ENCODE measurements around the gene BLACAT1. TPM values are rescaled to one million over a fixed set of nuclear protein-coding genes. Genes with fewer than 3 reads are reported as not detected.

The BLACAT1 gene
- 1.3 and 1.5 TPM in 2 replicates for total RNA-seq

DNA sequence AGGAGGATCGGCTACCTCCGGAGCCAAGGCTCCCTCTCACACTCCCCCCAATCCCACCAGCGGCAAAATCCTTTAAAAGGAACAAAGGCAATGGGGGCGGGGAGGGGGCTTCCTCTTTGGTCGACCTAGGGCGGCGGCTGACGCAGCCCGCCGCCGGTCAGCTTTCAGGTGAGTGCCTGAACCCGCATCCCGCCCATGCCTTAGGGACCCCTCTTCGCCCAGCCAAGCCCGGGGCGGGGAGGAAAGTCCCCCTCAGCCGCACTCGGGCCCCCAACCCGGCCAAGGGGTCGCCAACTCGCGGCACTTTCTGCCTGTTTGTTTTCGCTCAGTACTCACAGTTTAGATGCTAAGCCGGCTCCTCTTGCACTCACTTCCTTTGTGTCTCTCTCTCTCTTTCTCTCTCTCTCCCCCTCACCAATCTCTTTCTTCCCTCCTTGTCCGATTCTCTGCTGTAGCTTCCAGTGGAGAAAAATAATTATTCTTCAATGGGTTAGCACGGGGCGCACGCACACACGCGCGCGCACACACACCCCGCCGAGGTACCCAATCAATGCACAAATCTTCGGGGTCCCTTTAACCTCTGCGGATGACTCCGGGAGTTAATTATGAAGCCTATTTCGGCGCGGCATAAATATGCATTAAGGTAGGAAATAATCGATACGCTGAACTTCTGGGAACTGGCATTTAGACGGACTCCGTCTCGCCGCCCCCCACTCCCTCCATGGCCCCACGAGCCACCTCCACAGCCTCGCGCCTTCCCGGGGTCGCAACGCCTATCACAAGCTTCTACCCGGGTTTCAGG, at the start of gene BLACAT1:
Gene BLACAT1 (minus strand): TSS at position 465 of the 802 bp plus-strand sequence.

DNA sequence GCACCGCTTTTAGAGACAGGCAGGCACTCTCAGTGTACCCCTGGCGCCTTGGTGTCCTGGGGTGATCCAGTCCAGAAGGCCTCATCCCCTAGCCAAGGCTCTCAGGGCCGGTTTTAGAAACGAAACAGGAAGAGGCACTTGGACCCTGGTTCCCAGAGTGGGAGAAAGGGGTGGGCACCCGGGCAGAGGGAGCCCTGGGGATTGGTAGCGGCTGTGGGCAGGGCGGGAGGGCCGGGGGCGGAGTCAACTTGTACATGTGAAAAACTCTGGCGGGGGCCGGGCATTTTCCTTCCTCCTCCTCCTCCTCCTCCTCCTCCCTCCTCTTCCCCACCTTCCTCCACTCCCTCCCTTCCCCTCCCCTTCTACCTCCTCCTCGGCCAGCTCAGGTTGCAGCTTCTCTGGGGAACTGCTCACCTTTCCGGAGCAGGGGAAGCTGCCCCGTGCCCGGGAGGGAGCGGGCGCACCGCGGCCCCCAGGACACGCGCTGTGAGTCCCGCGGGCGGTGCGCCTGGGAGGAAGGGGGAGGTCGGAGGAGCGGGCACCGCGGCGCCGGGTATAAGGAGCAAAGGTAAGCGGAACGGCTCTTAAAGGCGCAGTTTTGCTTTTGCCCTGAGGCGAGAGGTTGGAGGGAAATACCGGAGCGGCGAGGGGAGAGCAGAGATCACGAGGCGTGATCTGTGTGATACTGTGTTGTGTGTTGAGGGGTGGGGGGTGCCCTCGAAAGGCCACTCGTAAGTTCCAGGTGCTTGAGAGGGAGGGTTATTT, 48.6 kb upstream of the BLACAT1 start, which contains the start of gene CDK18:
Gene CDK18 (plus strand): TSS at position 359 of the 765 bp plus-strand sequence. CDS start 18,499 bp downstream, outside the sequence.

DNA sequence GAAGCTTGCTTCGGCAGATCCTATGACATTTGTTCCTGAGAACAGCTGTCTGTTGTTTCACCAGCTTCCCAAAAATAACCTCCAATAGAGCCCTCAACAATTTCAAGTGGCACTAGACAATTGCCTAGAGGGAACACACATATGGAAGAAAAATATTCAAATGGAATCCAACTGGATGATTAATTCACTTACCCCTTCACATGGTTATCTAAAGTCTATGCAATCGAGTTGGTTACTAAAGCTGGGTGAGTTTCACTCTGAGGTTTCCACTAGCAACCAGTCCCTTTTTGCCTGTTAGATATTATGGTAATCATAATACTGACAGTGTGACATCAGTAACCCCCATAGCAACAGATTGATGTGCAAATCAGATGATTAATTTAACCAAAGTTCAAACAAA, 34.0 kb downstream of the BLACAT1 start, which contains the start of gene LEMD1:
Gene LEMD1 (minus strand): TSS at position 259 of the 400 bp plus-strand sequence. CDS start 1,520 bp downstream, outside the sequence.

Other genes starting within 250 kb of the BLACAT1 start
- gene DSTYK, start 244.3 kb downstream of the BLACAT1 start, total RNA-seq = 7.2 and 8.9 TPM in 2 replicates
- gene TMCC2, start 228.1 kb downstream of the BLACAT1 start, total RNA-seq = 4.3 and 4.7 TPM in 2 replicates
- 14.3 and 18.8 TPM in 2 replicates for gene NUAK2, start 134.3 kb downstream of the BLACAT1 start, total RNA-seq
- gene KLHDC8A, start 99.1 kb downstream of the BLACAT1 start, total RNA-seq = 0.14 TPM in 1 of 2 replicates, not detected in the other
- gene LEMD1, start 34.0 kb downstream of the BLACAT1 start, total RNA-seq = 1.4 TPM in 1 of 2 replicates, not detected in the other
- gene CDK18, start 48.6 kb upstream of the BLACAT1 start, total RNA-seq = 10.3 and 15.0 TPM in 2 replicates
- 7.6 and 12.3 TPM in 2 replicates for gene ELK4, start 176.0 kb upstream of the BLACAT1 start, total RNA-seq
- gene SLC45A3, start 224.5 kb upstream of the BLACAT1 start, total RNA-seq = 6.2 and 6.7 TPM in 2 replicates